GM23248 (cell line): ENCODE measurements around the gene GJA3. TPM values are rescaled to one million over a fixed set of nuclear protein-coding genes. Genes with fewer than 3 reads are reported as not detected.

Experiments
- DNase-seq: peaks from one replicate; pipeline ENCODE4 v3.0.0-alpha.2; 2015
- H2AFZ ChIP-seq: fragments of 200-600 bp; sonication (generic); 2 replicates; pipeline ENCODE4 v1.6.1; 2016; ENCODE audit warnings: antibody characterized with exemption
- H3F3A ChIP-seq: fragments of 200-600 bp; sonication (generic); 2 replicates; pipeline ENCODE4 v1.6.1; 2016; ENCODE audit warnings: mild to moderate bottlenecking, antibody characterized with exemption, mixed run types; ENCODE audit not compliant: insufficient read depth
- H3K27ac ChIP-seq: fragments of 200-600 bp; sonication (generic); 2 replicates; pipeline ENCODE4 v1.5.1; 2016; ENCODE audit warnings: mild to moderate bottlenecking
- H3K27me3 ChIP-seq: fragments of 200-600 bp; sonication (generic); replicated peaks from 2 replicates; pipeline ENCODE4 v1.6.1; 2016; ENCODE audit warnings: mild to moderate bottlenecking; ENCODE audit not compliant: insufficient read depth
- H3K36me3 ChIP-seq: fragments of 200-600 bp; sonication (generic); 2 replicates; pipeline ENCODE4 v1.6.1; 2016; ENCODE audit warnings: low read depth, mild to moderate bottlenecking
- H3K4me1 ChIP-seq: fragments of 200-600 bp; sonication (generic); 2 replicates; pipeline ENCODE4 v1.6.1; 2016; ENCODE audit warnings: mild to moderate bottlenecking; ENCODE audit not compliant: insufficient read depth
- H3K4me2 ChIP-seq: fragments of 200-600 bp; sonication (generic); one replicate; pipeline ENCODE4 v1.6.1; 2016; ENCODE audit warnings: mild to moderate bottlenecking; ENCODE audit not compliant: unreplicated experiment
- H3K4me3 ChIP-seq: fragments of 200-600 bp; sonication (generic); 2 replicates; pipeline ENCODE4 v1.5.1; 2016; ENCODE audit warnings: mild to moderate bottlenecking
- H3K79me2 ChIP-seq: fragments of 200-600 bp; sonication (generic); 2 replicates; pipeline ENCODE4 v1.6.1; 2016; ENCODE audit warnings: mild to moderate bottlenecking; ENCODE audit not compliant: insufficient read depth
- H3K9ac ChIP-seq: fragments of 200-600 bp; sonication (generic); 2 replicates; pipeline ENCODE4 v1.6.1; 2016; ENCODE audit warnings: mild to moderate bottlenecking
- H3K9me2 ChIP-seq: fragments of 200-600 bp; sonication (generic); 2 replicates; pipeline ENCODE4 v1.6.1; 2016; ENCODE audit warnings: mixed run types, mild to moderate bottlenecking, moderate library complexity; ENCODE audit not compliant: insufficient read depth
- H3K9me3 ChIP-seq: fragments of 200-600 bp; sonication (generic); one replicate; pipeline ENCODE4 v1.6.1; 2017; ENCODE audit warnings: low read depth
- H4K20me1 ChIP-seq: fragments of 200-600 bp; sonication (generic); 2 replicates; pipeline ENCODE4 v1.6.0; 2016; ENCODE audit not compliant: insufficient read depth
- EZH2 ChIP-seq: fragments of 200-600 bp; sonication (generic); IDR thresholded peaks from 2 replicates; pipeline ENCODE4 v1.6.1; 2018; ENCODE audit warnings: antibody characterized with exemption, mild to moderate bottlenecking; ENCODE audit not compliant: insufficient read depth, poor library complexity, severe bottlenecking
- EZH2phosphoT487 ChIP-seq: fragments of 200-600 bp; sonication (generic); IDR thresholded peaks from 2 replicates; pipeline ENCODE4 v1.6.1; 2018; ENCODE audit warnings: antibody characterized with exemption, moderate library complexity, mild to moderate bottlenecking, low read depth; ENCODE audit not compliant: insufficient read depth
- WGBS, 2 experiments: methylation state at CpG; one replicate each; pipeline ENCODE4 v1.1.6; 2015 to 2017; ENCODE audit warnings: low lambda C conversion rate in 2 of 2, low coverage in 1 of 2; ENCODE audit errors: missing lambda C conversion rate in 2 of 2; 5-methylcytosine and 5-hydroxymethylcytosine counted together
- in situ Hi-C: fragments of 300-500 bp; cut with MboI; formaldehyde crosslinking; loops from 2 replicates; pipeline ENCODE4 v1.15.0; 2020
- polyA plus RNA-seq: library from polyadenylated mRNA; unstranded; fragments of >200 nt; fragmentation: Nextera tagmentation; extraction: Ambion mirVana; gene quantifications from 2 replicates; pipeline ENCODE4 v1.2.1, GENCODE V29; 2016
- total RNA-seq: library from RNA; depleted of rRNA; stranded (reverse); fragments of >200 nt; shearing (Covaris generic); gene quantifications from 2 replicates; pipeline ENCODE4 v1.2.3, GENCODE V29; 2014

The GJA3 gene
- total and polyA plus RNA-seq, 2 experiments from 2014 or later = 1.9 to 5.5 TPM

DNA sequence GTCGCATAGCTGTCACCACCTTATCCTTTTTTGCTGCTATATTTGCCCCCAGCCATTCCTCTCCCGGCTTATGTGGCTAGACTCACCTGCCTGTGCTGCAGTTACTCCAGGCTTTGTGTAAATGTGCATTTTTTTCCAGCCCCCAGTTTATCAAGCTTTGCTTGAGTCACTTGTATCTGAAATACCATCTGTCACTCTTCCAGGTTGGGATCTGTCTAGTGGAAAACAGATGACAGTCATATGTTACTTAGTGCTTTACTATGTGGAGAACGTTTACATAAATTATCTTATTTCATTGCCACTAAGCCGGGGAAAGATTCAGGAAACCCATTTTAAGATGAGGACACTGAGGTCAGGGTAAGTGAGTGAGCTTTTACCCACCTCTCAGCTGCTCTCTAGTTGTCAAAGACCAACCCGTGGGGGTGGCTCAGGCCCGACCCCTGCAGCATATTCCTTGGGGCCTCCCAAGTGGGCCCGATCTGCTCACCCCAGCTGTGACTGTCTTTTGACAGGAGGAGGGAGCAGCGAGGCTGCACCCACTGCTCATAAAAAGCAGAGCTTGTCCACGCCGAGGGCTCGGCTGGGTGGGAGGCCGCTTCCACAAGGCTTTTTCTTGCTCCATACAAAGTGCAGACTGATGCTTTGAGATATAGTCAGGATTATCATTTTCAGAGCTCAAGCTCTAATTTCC, 24.7 kb upstream of the GJA3 start:
- Histone ChIP-seq H3K9me2 (no peaks in the 10 kb centered on the region), H3K79me2 (no peaks in the 10 kb centered on the region), H3K4me3 (no peak overlapping the region), H3K4me2 (no peak overlapping the region), H3K27me3 (peaks cover 4% of the 10 kb centered on the region; the same call in 1 of the 2 replicates), H4K20me1 (no peaks in the 10 kb centered on the region), H2AFZ (no peak overlapping the region), H3K27ac (no peak overlapping the region), H3K9ac (no peak overlapping the region), H3F3A (peaks cover 10% of the 10 kb centered on the region), H3K4me1 (peaks cover 8% of the 10 kb centered on the region), H3K36me3 (no peaks in the 10 kb centered on the region), H3K9me3 (no peaks in the 10 kb centered on the region)
- DNase-seq = no peak
- in situ Hi-C loops = loop anchor here (25.0 kb wide), 2 partner anchors 502 to 652 kb away; no protein-coding TSS in a partner anchor
- TF ChIP-seq EZH2 (no peak), EZH2phosphoT487 (no peak)
- 70 to 71% methylated on average over 12 of the region's 12 CpGs for WGBS, 2 experiments

DNA sequence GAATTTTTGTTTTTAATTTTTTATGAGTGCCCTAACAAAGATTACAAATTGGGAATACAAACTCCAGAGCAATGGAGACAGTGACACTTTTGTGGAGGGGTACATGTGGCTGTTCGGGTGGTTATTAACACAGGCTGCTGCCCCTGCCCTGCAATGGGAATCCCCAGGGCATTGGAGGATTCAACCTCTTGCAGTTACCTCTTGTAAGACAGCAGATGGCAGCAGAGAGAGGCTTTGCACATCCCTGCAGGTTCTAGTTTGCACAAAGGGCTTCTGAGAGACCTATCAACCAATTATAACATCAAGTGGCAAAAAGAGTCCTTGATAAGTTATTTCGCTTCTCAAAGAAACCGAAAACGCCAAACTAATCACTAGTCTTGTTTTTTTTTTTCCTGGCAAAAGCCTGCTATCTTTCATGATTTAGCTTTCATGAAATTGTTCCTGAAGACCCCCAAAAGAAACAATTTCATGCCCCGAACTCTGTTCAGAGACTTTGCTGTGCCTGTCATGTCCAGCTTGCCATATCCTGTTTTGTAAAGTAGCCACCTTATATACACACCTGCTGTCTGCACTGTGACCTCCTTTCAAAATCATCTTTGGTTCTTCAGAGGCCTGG, 21.5 kb upstream of the GJA3 start:
- Histone ChIP-seq H3F3A (no peaks in the 10 kb centered on the region), H3K27ac (no peak overlapping the region), H3K79me2 (no peaks in the 10 kb centered on the region), H3K27me3 (peaks cover 10% of the 10 kb centered on the region; the same call in 1 of the 2 replicates), H3K9me3 (no peaks in the 10 kb centered on the region), H3K4me2 (no peak overlapping the region), H2AFZ (no peak overlapping the region), H3K9me2 (no peaks in the 10 kb centered on the region), H3K36me3 (no peaks in the 10 kb centered on the region), H4K20me1 (no peaks in the 10 kb centered on the region), H3K9ac (no peak overlapping the region), H3K4me1 (no peaks in the 10 kb centered on the region), H3K4me3 (no peak overlapping the region)
- DNase-seq = peak; percentile 83
- WGBS, 2 experiments = 19 to 20% methylated on average over 5 of the region's 5 CpGs
- in situ Hi-C loops = loop anchor here (25.0 kb wide), 2 partner anchors 505 to 655 kb away; no protein-coding TSS in a partner anchor
- TF ChIP-seq EZH2phosphoT487 = no peak
- no peak for TF ChIP-seq EZH2

DNA sequence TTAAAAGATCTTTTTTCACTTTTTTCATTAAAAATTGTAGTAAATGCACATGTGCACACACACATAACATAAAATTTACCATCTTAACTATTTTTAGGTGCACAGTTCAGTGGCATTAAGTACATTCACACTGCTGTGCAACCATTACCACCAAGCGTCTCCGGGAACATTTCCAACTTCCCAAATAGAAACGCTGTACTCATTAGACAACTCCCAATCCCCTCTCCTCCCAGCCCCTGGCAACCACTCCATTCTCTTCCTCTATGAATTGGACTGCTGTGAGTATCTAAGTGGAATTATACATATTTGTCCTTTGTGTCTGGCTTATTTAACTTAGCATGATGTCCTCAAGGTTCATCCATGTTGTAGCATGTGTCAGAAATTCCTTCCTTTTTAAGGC, 20.3 kb upstream of the GJA3 start:
- no peaks in the 10 kb centered on the region for H3K9me2 ChIP-seq
- in situ Hi-C loops = loop anchor here (25.0 kb wide), 2 partner anchors 506 to 656 kb away; no protein-coding TSS in a partner anchor
- no peak overlapping the region for H3K4me3 ChIP-seq
- H3K36me3 ChIP-seq = no peaks in the 10 kb centered on the region
- DNase-seq = no peak
- no peaks in the 10 kb centered on the region for H3F3A ChIP-seq
- peaks cover 10% of the 10 kb centered on the region; the same call in 1 of the 2 replicates for H3K27me3 ChIP-seq
- no peak overlapping the region for H3K27ac ChIP-seq
- no peaks in the 10 kb centered on the region for H3K9me3 ChIP-seq
- H3K4me1 ChIP-seq = no peaks in the 10 kb centered on the region
- TF ChIP-seq EZH2 (no peak), EZH2phosphoT487 (no peak)
- 37 to 50% methylated on average over 3 of the region's 3 CpGs for WGBS, 2 experiments
- H3K4me2 ChIP-seq = no peak overlapping the region
- no peak overlapping the region for H3K9ac ChIP-seq
- no peaks in the 10 kb centered on the region for H3K79me2 ChIP-seq
- H2AFZ ChIP-seq = no peak overlapping the region
- H4K20me1 ChIP-seq = no peaks in the 10 kb centered on the region

DNA sequence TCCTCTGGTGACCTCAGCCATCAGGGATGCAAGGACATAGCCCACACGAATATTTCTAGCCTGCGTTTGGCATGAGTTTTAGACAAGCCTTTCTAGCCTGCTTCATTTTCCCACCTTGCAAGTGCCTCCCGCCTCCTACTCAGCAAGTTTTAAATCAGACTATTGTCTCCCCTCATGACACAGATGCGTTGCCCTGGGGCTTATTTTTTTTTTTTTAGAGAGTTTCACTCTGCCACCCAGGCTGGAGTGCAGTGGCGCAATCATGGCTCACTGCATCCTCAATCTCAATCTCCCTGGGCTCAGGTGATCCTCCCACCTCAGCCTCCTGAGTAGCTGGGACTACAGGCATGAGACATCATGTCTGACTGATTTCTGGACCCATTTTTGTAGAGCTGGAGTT, 17.3 kb upstream of the GJA3 start:
- in situ Hi-C loops = loop anchor here (25.0 kb wide), 2 partner anchors 509 to 659 kb away; no protein-coding TSS in a partner anchor
- H3K9me2 ChIP-seq = no peaks in the 10 kb centered on the region
- no peak overlapping the region for H3K4me2 ChIP-seq
- peaks cover 10% of the 10 kb centered on the region; the same call in 1 of the 2 replicates for H3K27me3 ChIP-seq
- no peaks in the 10 kb centered on the region for H3K79me2 ChIP-seq
- DNase-seq = peak; percentile 16
- H3K36me3 ChIP-seq = no peaks in the 10 kb centered on the region
- TF ChIP-seq EZH2phosphoT487 (no peak), EZH2 (no peak)
- no peaks in the 10 kb centered on the region for H3K9me3 ChIP-seq
- 0 out of 2 replicates have a peak, but pooled peaks cover 11% of the 10 kb centered on the region for H3F3A ChIP-seq
- WGBS, 2 experiments = 87% methylated on average over 5 of the region's 5 CpGs
- H4K20me1 ChIP-seq = no peaks in the 10 kb centered on the region
- peaks cover 12% of the 10 kb centered on the region for H3K4me1 ChIP-seq
- H2AFZ ChIP-seq = no peak overlapping the region
- no peak overlapping the region for H3K4me3 ChIP-seq
- H3K27ac ChIP-seq = no peak overlapping the region
- no peak overlapping the region for H3K9ac ChIP-seq
